Calu3 (cell line): Measurements from ENCODE around the gene RENBP. TPM values are rescaled to one million over a fixed set of nuclear protein-coding genes. Genes with fewer than 3 reads are reported as not detected.

ENCODE experiments used
- BruUV-seq: library from RNA; stranded (reverse); fragments of 400-500 nt; replicated peaks from 2 replicates; lab custom pipeline; 2021; lab: Mats Ljungman, UMichigan
- CTCF ChIA-PET: fragments of 300-600 bp; sonication (Branson Sonifier 250); formaldehyde crosslinking; loops from one replicate; lab custom pipeline; 2022; ENCODE audit warnings: antibody characterized with exemption; lab: Charles Lee
- DNase-seq: peaks from one replicate; pipeline ENCODE4 v3.0.0; 2022
- H3K27ac Mint-ChIP-seq: one replicate; pipeline ENCODE4 v1.8.0; 2022; ENCODE audit warnings: mixed read lengths; ENCODE audit not compliant: unreplicated experiment
- H3K27me3 Mint-ChIP-seq: one replicate; pipeline ENCODE4 v1.8.0; 2022; ENCODE audit warnings: mixed read lengths; ENCODE audit not compliant: unreplicated experiment
- H3K36me3 Mint-ChIP-seq: one replicate; pipeline ENCODE4 v1.8.0; 2022; ENCODE audit warnings: mild to moderate bottlenecking, moderate library complexity, mixed read lengths; ENCODE audit not compliant: insufficient read depth, unreplicated experiment
- H3K4me1 Mint-ChIP-seq: one replicate; pipeline ENCODE4 v1.8.0; 2022; ENCODE audit warnings: mild to moderate bottlenecking, low read depth, mixed read lengths; ENCODE audit not compliant: unreplicated experiment
- H3K4me3 Mint-ChIP-seq: one replicate; pipeline ENCODE4 v1.8.0; 2022; ENCODE audit warnings: mild to moderate bottlenecking, low read depth, moderate library complexity, mixed read lengths; ENCODE audit not compliant: unreplicated experiment
- H3K9me3 Mint-ChIP-seq: one replicate; pipeline ENCODE4 v1.8.0; 2022; ENCODE audit warnings: low read depth, mixed read lengths; ENCODE audit not compliant: unreplicated experiment
- CTCF ChIP-seq: fragments of 200-600 bp; IDR thresholded peaks from one replicate; pipeline ENCODE4 v1.8.0; 2022; ENCODE audit warnings: antibody characterized with exemption; ENCODE audit not compliant: unreplicated experiment
- intact Hi-C: fragments of 100-400 bp; cut with micrococcal nuclease; formaldehyde crosslinking; loops from one replicate; pipeline ENCODE4 v1.10.0; 2022; ENCODE audit not compliant: unreplicated experiment
- total RNA-seq: library from RNA; stranded (reverse); gene quantifications from 2 replicates; pipeline ENCODE4 v1.2.3, GENCODE V29; 2022

Gene RENBP
- total RNA-seq, 1 experiment from 2014 or later, result 0.80 TPM

- peaks cover 8% of the 10 kb centered on the region for H3K4me1 Mint-ChIP-seq
- H3K4me3 Mint-ChIP-seq, result no peak overlapping the region
- intact Hi-C loops, result no loop called here
- no peak overlapping the region for H3K27ac Mint-ChIP-seq
- no peaks in the 10 kb centered on the region for H3K9me3 Mint-ChIP-seq
- no TSS peak for BruUV-seq
- DNase-seq, result no peak
- H3K36me3 Mint-ChIP-seq, result peaks cover 54% of the 10 kb centered on the region
- no peaks in the 10 kb centered on the region for H3K27me3 Mint-ChIP-seq
- no peak for TF ChIP-seq CTCF
- CTCF ChIA-PET, result no interaction called here
These were observed 14.9 kb downstream of the RENBP start for GRCh38 chrX:153929576-153929975.

- Mint-ChIP-seq H3K9me3 (no peaks in the 10 kb centered on the region), H3K36me3 (peaks cover 47% of the 10 kb centered on the region), H3K4me3 (peak overlapping the region; percentile 70), H3K27me3 (no peaks in the 10 kb centered on the region), H3K27ac (peak overlapping the region; percentile 11), H3K4me1 (peaks cover 8% of the 10 kb centered on the region)
- CTCF ChIA-PET, result interaction anchor here (0.9 kb wide), 1 partner anchor 18 kb away, joined by 6 read pairs; no protein-coding TSS in a partner anchor
- intact Hi-C loops, result no loop called here
- no peak for TF ChIP-seq CTCF
- DNase-seq, result no peak
- TSS peak; percentile 26 for BruUV-seq
These were observed 15.6 kb downstream of the RENBP start for GRCh38 chrX:153928846-153929245.

GRCh38 chrX:153927922-153928760 is 16.3 kb downstream of the RENBP start:
- CTCF ChIA-PET, result interaction anchor here (0.7 to 1.1 kb wide), 3 partner anchors 17 to 261 kb away, joined by 4 to 6 read pairs (median 6); no protein-coding TSS in a partner anchor
- intact Hi-C loops, result no loop called here
- no peaks in the 10 kb centered on the region for H3K9me3 Mint-ChIP-seq
- TF ChIP-seq CTCF, result no peak
- H3K4me3 Mint-ChIP-seq, result peak overlapping the region; percentile 70
- peaks cover 8% of the 10 kb centered on the region for H3K4me1 Mint-ChIP-seq
- peaks cover 1% of the 10 kb centered on the region for H3K27me3 Mint-ChIP-seq
- BruUV-seq, result no TSS peak
- DNase-seq, result peak; percentile 96
- H3K27ac Mint-ChIP-seq, result peak overlapping the region; percentile 11
- peaks cover 44% of the 10 kb centered on the region for H3K36me3 Mint-ChIP-seq

GRCh38 chrX:153927672-153927921 is 16.8 kb downstream of the RENBP start:
- Mint-ChIP-seq H3K4me1 (peaks cover 8% of the 10 kb centered on the region), H3K4me3 (peak overlapping the region; percentile 70), H3K27me3 (peaks cover 7% of the 10 kb centered on the region), H3K27ac (peak overlapping the region; percentile 11), H3K36me3 (peaks cover 43% of the 10 kb centered on the region), H3K9me3 (no peaks in the 10 kb centered on the region)
- no peak for TF ChIP-seq CTCF
- TSS peak; percentile 57 for BruUV-seq
- intact Hi-C loops, result no loop called here
- DNase-seq, result no peak
- CTCF ChIA-PET, result interaction anchor here (1.1 kb wide), 1 partner anchor 17 kb away, joined by 4 read pairs; no protein-coding TSS in a partner anchor
